Pancreas (tissue), 10 donors: ENCODE measurements around the gene TEX35. TPM values are rescaled to one million over a fixed set of nuclear protein-coding genes. Genes with fewer than 3 reads are reported as not detected.

Experiments
- ATAC-seq, 4 donors: fragments of 200-7000 bp; cut with Tn5 transposase; one replicate each; pipeline versions ENCODE4 v1.8.0 to v1.9.1; 2020; ENCODE audit warnings: mild to moderate bottlenecking in 4 of 4, moderate library complexity in 4 of 4
- DNase-seq, 6 donors: peaks; one replicate each; pipeline ENCODE4 v3.0.0-alpha.2; 2020
- FAIRE-seq: peaks from 2 replicates; lab custom pipeline; 2012; peaks lifted over from hg19 to GRCh38; lab: Jason Lieb, UNC
- H3K27ac ChIP-seq, 4 donors: fragments of 200-600 bp; sonication (generic); 1 replicate in 3 of 4; 2 replicates in 1 of 4; pipeline versions ENCODE4 v1.5.0 to v1.8.0; 2020
- H3K27me3 ChIP-seq, 4 donors: fragments of 200-600 bp; one replicate each; pipeline ENCODE4 v1.8.0; 2021
- H3K36me3 ChIP-seq, 3 donors: fragments of 200-600 bp; sonication (generic) in 1 of 3; one replicate each; pipeline versions ENCODE4 v1.5.0 to v1.8.0; 2020 to 2021
- H3K4me1 ChIP-seq, 3 donors: fragments of 200-600 bp; one replicate each; pipeline ENCODE4 v1.8.0; 2021
- H3K4me3 ChIP-seq, 4 donors: fragments of 200-600 bp; sonication (generic) in 2 of 4; one replicate each; pipeline versions ENCODE4 v1.5.0 to v1.8.0; 2020 to 2021
- H3K9me3 ChIP-seq, 4 donors: fragments of 200-600 bp; one replicate each; pipeline ENCODE4 v1.8.0; 2021
- WGBS, 2 donors: extraction: QIAGEN DNeasy Blood & Tissue Kit; methylation state at CpG; one replicate each; pipeline ENCODE4 v1.1.7; 2013; 5-methylcytosine and 5-hydroxymethylcytosine counted together
- intact Hi-C, 3 donors: fragments of 100-400 bp; cut with DNase I; formaldehyde crosslinking; loops; one replicate each; pipeline versions ENCODE4 v1.11.1 to v1.14.2; 2022
- polyA plus RNA-seq, 2 donors: library from polyadenylated mRNA; stranded (reverse); fragments of 200-250 nt; gene quantifications; one replicate each; pipeline ENCODE4 v1.2.3, GENCODE V29; 2013
- total RNA-seq, 6 donors: library from RNA; stranded (reverse); fragmentation: NEBNext Ultra II Directional in 4 of 6; extraction: Animal tissue kit (Norgen Biotek cat#: 25700) in 4 of 6; gene quantifications; one replicate each; pipeline versions ENCODE4 v1.2.1 to v1.2.4, GENCODE V29; 2021 to 2023
- TF ChIP-seq, protein P1 (sequence below), 4 donors: fragments of 200-600 bp; sonication (generic) in 3 of 4; IDR thresholded peaks; one replicate each; pipeline versions ENCODE4 v1.5.0 to v1.8.0; 2021; ENCODE audit warnings: antibody characterized with exemption in 4 of 4
- donor health status: healthy with polysubstance abuse.
- donor health status: DM: no; HTN: no; CAD: no; lungs with moderate emphysema.
- donor health status: DM: no; HTN: no; CAD: no.
- donor health status: control.
- donor health status: control.
- donor health status: Bipolar disorder and iron deficiency.
- donor health status: DM: yes; HTN: yes; CAD: no.
- donor health status: DM: no; HTN: no; CAD: no.
- donor health status: DM: no; HTN: no; CAD: no.
- donor health status: DM: yes; HTN: yes; CAD: no.

The TEX35 gene
- total and polyA plus RNA-seq, 8 donors: not detected

DNA sequence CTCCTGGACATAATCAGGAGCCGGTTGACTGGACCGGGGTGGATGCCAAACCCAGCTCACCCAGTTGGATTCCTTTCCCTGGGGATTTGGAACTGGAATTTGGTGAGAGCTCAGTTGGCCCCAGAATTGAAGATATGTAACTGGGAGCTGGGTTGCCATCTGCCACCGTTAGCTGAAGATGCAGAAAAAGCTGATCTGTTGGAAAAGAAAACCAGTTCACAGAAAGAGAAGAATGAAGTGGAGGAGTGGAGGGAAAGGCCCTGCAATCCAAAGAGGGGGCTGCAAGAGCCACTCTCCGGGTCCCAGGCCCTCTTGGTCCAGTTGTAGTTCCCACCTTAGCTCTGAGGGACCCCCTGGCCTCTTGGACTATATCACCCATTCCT lies 16.0 kb downstream of the TEX35 start:
- H3K36me3 ChIP-seq: no peaks in the 10 kb centered on the region
- DNase-seq (no peak), ATAC-seq (no peak), FAIRE-seq (no peak)
- no peaks in the 10 kb centered on the region for H3K4me1 ChIP-seq
- 78 to 87% methylated on average over 4 of the region's 4 CpGs for WGBS, 2 donors
- no peak overlapping the region for H3K27ac ChIP-seq
- intact Hi-C loops: no loop called here
- no peak overlapping the region for H3K4me3 ChIP-seq
- H3K9me3 ChIP-seq: no peaks in the 10 kb centered on the region
- TF ChIP-seq, protein P1, sequence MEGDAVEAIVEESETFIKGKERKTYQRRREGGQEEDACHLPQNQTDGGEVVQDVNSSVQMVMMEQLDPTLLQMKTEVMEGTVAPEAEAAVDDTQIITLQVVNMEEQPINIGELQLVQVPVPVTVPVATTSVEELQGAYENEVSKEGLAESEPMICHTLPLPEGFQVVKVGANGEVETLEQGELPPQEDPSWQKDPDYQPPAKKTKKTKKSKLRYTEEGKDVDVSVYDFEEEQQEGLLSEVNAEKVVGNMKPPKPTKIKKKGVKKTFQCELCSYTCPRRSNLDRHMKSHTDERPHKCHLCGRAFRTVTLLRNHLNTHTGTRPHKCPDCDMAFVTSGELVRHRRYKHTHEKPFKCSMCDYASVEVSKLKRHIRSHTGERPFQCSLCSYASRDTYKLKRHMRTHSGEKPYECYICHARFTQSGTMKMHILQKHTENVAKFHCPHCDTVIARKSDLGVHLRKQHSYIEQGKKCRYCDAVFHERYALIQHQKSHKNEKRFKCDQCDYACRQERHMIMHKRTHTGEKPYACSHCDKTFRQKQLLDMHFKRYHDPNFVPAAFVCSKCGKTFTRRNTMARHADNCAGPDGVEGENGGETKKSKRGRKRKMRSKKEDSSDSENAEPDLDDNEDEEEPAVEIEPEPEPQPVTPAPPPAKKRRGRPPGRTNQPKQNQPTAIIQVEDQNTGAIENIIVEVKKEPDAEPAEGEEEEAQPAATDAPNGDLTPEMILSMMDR (IDR thresholded peaks at IDR 0.05): no peak
- no peaks in the 10 kb centered on the region for H3K27me3 ChIP-seq

DNA sequence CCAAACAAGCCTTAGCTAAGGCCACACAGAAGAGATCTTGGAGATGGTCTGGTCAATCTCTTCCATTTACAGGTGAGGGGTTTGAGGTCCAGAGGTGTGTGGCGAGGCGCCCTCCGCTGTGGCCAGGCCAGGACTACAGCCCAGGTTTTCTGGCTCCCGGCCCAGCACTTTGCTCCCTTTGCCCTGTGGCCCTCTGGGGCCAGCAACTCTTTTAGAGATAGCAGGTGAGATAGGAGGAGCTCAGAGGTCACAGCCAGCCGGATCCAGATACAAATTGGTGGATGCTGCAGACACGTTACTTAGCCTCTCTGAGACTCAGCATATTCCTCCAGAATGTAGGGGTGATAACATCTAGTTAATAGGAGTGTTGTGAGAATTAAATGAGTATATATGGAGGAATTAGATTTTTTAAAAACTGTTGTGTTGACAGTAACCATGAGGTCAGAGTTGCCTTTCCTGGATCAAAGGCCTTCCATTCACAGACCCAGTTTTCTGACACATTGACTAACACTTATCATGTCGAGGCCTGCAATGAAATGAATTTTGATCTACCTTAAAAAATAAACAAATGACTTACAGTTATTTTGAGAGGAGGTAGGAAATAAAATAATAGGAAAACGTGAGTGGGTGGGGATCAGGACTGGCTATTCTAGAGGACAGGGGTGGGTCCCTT lies 16.6 kb downstream of the TEX35 start:
- Histone ChIP-seq H3K27me3 (no peaks in the 10 kb centered on the region), H3K4me1 (no peaks in the 10 kb centered on the region), H3K27ac (no peak overlapping the region), H3K9me3 (no peaks in the 10 kb centered on the region), H3K4me3 (no peak overlapping the region), H3K36me3 (no peaks in the 10 kb centered on the region)
- TF ChIP-seq, protein P1 (IDR thresholded peaks at IDR 0.05): no peak
- WGBS, 2 donors: 75 to 77% methylated on average over 8 of the region's 8 CpGs
- DNase-seq: no peak
- no peak for ATAC-seq
- intact Hi-C loops: loop anchor here in 1 of 3 donors (10.0 kb wide), 1 partner anchor 225 kb away; no protein-coding TSS in a partner anchor
- FAIRE-seq: no peak

DNA sequence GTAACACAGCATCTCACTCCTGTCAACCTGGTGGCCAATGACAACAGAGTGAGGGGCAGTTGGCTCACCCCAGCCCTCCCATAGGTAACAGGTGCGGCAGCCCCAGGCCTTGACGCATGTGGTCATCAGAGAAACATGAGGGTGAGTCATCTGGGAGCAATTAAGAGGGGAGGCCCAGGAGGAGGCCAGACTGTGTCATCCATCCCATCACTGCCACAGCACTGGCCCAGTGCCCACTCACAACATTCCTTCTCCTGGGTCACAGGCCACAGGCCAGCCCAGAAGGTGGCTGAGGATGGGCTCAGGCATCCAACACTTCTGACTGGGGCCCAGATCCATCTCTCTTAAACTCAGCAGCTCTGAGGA lies 17.1 kb downstream of the TEX35 start:
- Histone ChIP-seq H3K36me3 (no peaks in the 10 kb centered on the region), H3K4me1 (no peaks in the 10 kb centered on the region), H3K9me3 (no peaks in the 10 kb centered on the region), H3K27me3 (no peaks in the 10 kb centered on the region), H3K27ac (no peak overlapping the region), H3K4me3 (no peak overlapping the region)
- peak in 1 of 6 donors; percentile 23 for DNase-seq
- peak in 2 of 4 donors; percentile 24 to 49 for ATAC-seq
- WGBS, 2 donors: 75 to 83% methylated on average over 2 of the region's 2 CpGs
- TF ChIP-seq, protein P1 (IDR thresholded peaks at IDR 0.05): no peak
- intact Hi-C loops: loop anchor here in 1 of 3 donors (10.0 kb wide), 1 partner anchor 225 kb away; no protein-coding TSS in a partner anchor
- FAIRE-seq: no peak

DNA sequence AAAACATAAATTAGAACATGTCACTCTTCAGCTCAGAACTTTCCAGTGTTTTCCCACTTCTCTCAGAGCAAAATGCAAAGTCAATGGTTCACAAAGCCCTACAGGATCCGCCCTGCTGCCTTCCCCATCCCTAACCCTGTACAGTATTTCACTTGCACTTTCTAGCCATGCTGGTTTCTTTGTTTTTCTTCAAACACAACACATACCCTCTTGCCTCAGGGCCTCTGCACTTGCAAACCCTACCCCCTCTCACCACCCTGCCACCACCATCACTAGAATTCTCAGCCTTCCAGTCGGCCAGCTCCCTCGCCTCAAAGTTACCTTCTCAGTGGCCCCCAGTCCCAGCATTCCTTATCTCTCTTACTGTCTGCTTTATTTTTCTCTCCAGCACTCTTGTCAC lies 17.6 kb downstream of the TEX35 start:
- WGBS, 2 donors: 77 to 84% methylated on average over 3 of the region's 3 CpGs
- no peak for FAIRE-seq
- Histone ChIP-seq H3K9me3 (no peaks in the 10 kb centered on the region), H3K4me1 (no peaks in the 10 kb centered on the region), H3K4me3 (no peak overlapping the region), H3K27me3 (no peaks in the 10 kb centered on the region), H3K36me3 (no peaks in the 10 kb centered on the region), H3K27ac (no peak overlapping the region)
- intact Hi-C loops: loop anchor here in 1 of 3 donors (10.0 kb wide), 1 partner anchor 224 kb away; no protein-coding TSS in a partner anchor
- TF ChIP-seq, protein P1 (IDR thresholded peaks at IDR 0.05): no peak
- DNase-seq: no peak
- no peak for ATAC-seq

DNA sequence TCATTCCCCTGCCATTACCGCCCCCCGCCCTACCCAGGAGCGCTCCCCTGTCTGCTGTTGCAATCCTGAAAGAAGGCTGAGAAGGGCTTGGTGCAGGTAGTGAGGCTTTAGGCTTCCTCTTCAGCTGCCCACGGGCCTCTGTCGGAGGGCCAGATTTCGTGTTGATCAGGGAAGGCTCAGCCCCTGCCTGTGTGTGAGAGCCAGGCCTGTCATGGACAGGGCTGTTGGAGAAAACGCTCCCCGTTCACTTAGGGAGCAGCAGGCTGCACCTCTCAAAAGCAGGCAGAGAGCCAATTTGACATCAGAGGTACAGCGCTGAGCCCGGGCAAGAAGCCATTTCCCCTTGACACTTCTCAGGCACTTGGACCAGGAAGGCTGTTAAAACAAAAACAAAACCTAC lies 19.0 kb downstream of the TEX35 start:
- ATAC-seq (peak in 3 of 4 donors; percentile 4 to 9 (median 7)), FAIRE-seq (no peak), DNase-seq (peak in 1 of 6 donors; percentile 32)
- intact Hi-C loops: loop anchor here in 1 of 3 donors (10.0 kb wide), 1 partner anchor 223 kb away; no protein-coding TSS in a partner anchor
- Histone ChIP-seq H3K4me1 (no peaks in the 10 kb centered on the region), H3K27ac (no peak overlapping the region), H3K27me3 (no peaks in the 10 kb centered on the region), H3K9me3 (no peaks in the 10 kb centered on the region), H3K4me3 (no peak overlapping the region), H3K36me3 (no peaks in the 10 kb centered on the region)
- WGBS, 2 donors: 51 to 56% methylated on average over 10 of the region's 10 CpGs
- TF ChIP-seq, protein P1 (IDR thresholded peaks at IDR 0.05): no peak
